Stomach (tissue), 9 donors: ENCODE measurements around the gene FSTL4. TPM values are rescaled to one million over a fixed set of nuclear protein-coding genes. Genes with fewer than 3 reads are reported as not detected.
A peak's percentile ranks its signal among the peaks of the same experiment; 100 is the strongest.

Source experiments
- DNase-seq, 2 donors: peaks; one replicate each; pipeline versions ENCODE4 v3.0.0 to v3.0.0-alpha.2; 2013 to 2019
- H3K27ac ChIP-seq, 5 donors: fragments of 200-600 bp in 4 of 5; sonication (generic) in 4 of 5; one replicate each; pipeline ENCODE4 v1.5.1; 2013 to 2019; ENCODE audit warnings: mild to moderate bottlenecking in 1 of 5, moderate library complexity in 1 of 5
- H3K27me3 ChIP-seq, 3 donors: fragments of 200-600 bp; sonication (generic); one replicate each; pipeline ENCODE4 v1.5.1; 2017 to 2019; ENCODE audit warnings: mixed run types in 1 of 3
- H3K36me3 ChIP-seq, 4 donors: fragments of 200-600 bp; sonication (generic); 1 replicate in 3 of 4; 2 replicates in 1 of 4; pipeline ENCODE4 v1.5.1; 2016 to 2019
- H3K4me1 ChIP-seq, 4 donors: fragments of 200-600 bp; sonication (generic); one replicate each; pipeline ENCODE4 v1.5.1; 2016 to 2019
- H3K4me3 ChIP-seq, 4 donors: fragments of 200-600 bp; sonication (generic) in 3 of 4; one replicate each; pipeline ENCODE4 v1.5.1; 2016 to 2019; ENCODE audit warnings: mild to moderate bottlenecking in 1 of 4
- H3K9me3 ChIP-seq, 4 donors: fragments of 200-600 bp; sonication (generic); one replicate each; pipeline ENCODE4 v1.5.1; 2016 to 2019
- CTCF ChIP-seq, 7 experiments: fragments of 450-650 bp in 4 of 7; fragments of 200-600 bp in 3 of 7; sonication (generic) in 3 of 7; IDR thresholded peaks; one replicate each; pipeline ENCODE4 v1.5.1; 2016 to 2019; ENCODE audit warnings: antibody characterized with exemption in 7 of 7, control low read depth in 2 of 7, mild to moderate bottlenecking in 1 of 7
- EP300 ChIP-seq: sonication (generic); formaldehyde crosslinking; IDR thresholded peaks from one replicate; pipeline ENCODE4 v1.6.1; 2017; ENCODE audit warnings: antibody characterized with exemption
- POLR2A ChIP-seq, 4 donors: fragments of 450-650 bp; IDR thresholded peaks; one replicate each; pipeline ENCODE4 v1.6.1; 2016; ENCODE audit warnings: antibody characterized with exemption in 4 of 4, control low read depth in 2 of 4, mild to moderate bottlenecking in 1 of 4, moderate library complexity in 1 of 4
- POLR2AphosphoS5 ChIP-seq, 3 donors: sonication (generic); formaldehyde crosslinking; IDR thresholded peaks; one replicate each; pipeline ENCODE4 v1.6.1; 2016; ENCODE audit warnings: antibody characterized with exemption in 3 of 3
- WGBS, 5 donors: extraction: QIAGEN DNeasy Blood & Tissue Kit in 3 of 5; methylation state at CpG; one replicate each; pipeline versions ENCODE4 v1.1.5 to v1.1.7; 2013 to 2018; 5-methylcytosine and 5-hydroxymethylcytosine counted together
- intact Hi-C: fragments of 100-400 bp; cut with DNase I; formaldehyde crosslinking; loops from one replicate; pipeline ENCODE4 v1.15.1; 2023; ENCODE audit warnings: low total_unique reads
- polyA plus RNA-seq, 3 donors: library from polyadenylated mRNA; stranded (reverse); fragments of 200-250 nt; gene quantifications; one replicate each; pipeline ENCODE4 v1.2.3, GENCODE V29; 2013
- total RNA-seq, 5 donors: library from RNA; depleted of rRNA; stranded (reverse); fragments of >200 nt; gene quantifications; one replicate each; pipeline versions ENCODE4 v1.1.0 to v1.2.3, GENCODE V29; 2014 to 2016
- donor health status: healthy with polysubstance abuse.
- donor health status: Bipolar disorder and iron deficiency.
- donor health status: healthy.

Gene FSTL4
- total and polyA plus RNA-seq, 8 donors, result 0.37 to 0.55 TPM; not detected in 6

GRCh38 chr5:133595465-133595864, 16.9 kb downstream of the FSTL4 start:
- Histone ChIP-seq H3K4me3 (no peak overlapping the region), H3K27me3 (peaks cover 0 to 18% (median 0%) of the 10 kb centered on the region in 3 donors), H3K27ac (no peak overlapping the region), H3K4me1 (no peaks in the 10 kb centered on the region), H3K36me3 (no peaks in the 10 kb centered on the region), H3K9me3 (no peaks in the 10 kb centered on the region)
- DNase-seq, result no peak
- no peak for TF ChIP-seq POLR2AphosphoS5 (IDR thresholded peaks at IDR 0.05)
- TF ChIP-seq POLR2A (IDR thresholded peaks at IDR 0.05), result no peak
- TF ChIP-seq CTCF (IDR thresholded peaks at IDR 0.05), result no peak
- no peak for TF ChIP-seq EP300
- intact Hi-C loops, result no loop called here
- 73 to 88% (median 79%) methylated on average over 5 of the region's 5 CpGs for WGBS, 5 donors

- 60 to 100% (median 83%) methylated on average over 1 of the region's 1 CpG for WGBS, 5 donors
- Histone ChIP-seq H3K27ac (no peak overlapping the region), H3K36me3 (no peaks in the 10 kb centered on the region), H3K9me3 (no peaks in the 10 kb centered on the region), H3K4me3 (no peak overlapping the region), H3K27me3 (peaks cover 0 to 7% (median 0%) of the 10 kb centered on the region in 3 donors), H3K4me1 (no peaks in the 10 kb centered on the region)
- no peak for TF ChIP-seq POLR2AphosphoS5 (IDR thresholded peaks at IDR 0.05)
- TF ChIP-seq POLR2A (IDR thresholded peaks at IDR 0.05), result no peak
- no peak for TF ChIP-seq EP300
- TF ChIP-seq CTCF (IDR thresholded peaks at IDR 0.05), result no peak
- no peak for DNase-seq
- intact Hi-C loops, result no loop called here
Measured at GRCh38 chr5:133589286-133589685, 23.1 kb downstream of the FSTL4 start.

GRCh38 chr5:133582971-133583370, 29.4 kb downstream of the FSTL4 start:
- H3K36me3 ChIP-seq, result no peaks in the 10 kb centered on the region
- H3K4me3 ChIP-seq, result no peak overlapping the region
- WGBS, 5 donors, result 41 to 92% (median 83%) methylated on average over 4 to 7 of the region's 7 CpGs
- DNase-seq, result peak in 1 of 2 donors; percentile 6
- H3K27me3 ChIP-seq, result peaks cover 0 to 24% (median 4%) of the 10 kb centered on the region in 3 donors
- H3K27ac ChIP-seq, result no peak overlapping the region
- H3K9me3 ChIP-seq, result no peaks in the 10 kb centered on the region
- intact Hi-C loops, result no loop called here
- no peaks in the 10 kb centered on the region for H3K4me1 ChIP-seq
- TF ChIP-seq POLR2AphosphoS5 (IDR thresholded peaks at IDR 0.05) (no peak), EP300 (no peak), POLR2A (IDR thresholded peaks at IDR 0.05) (no peak), CTCF (IDR thresholded peaks at IDR 0.05) (no peak)

GRCh38 chr5:133581918-133582317, 30.4 kb downstream of the FSTL4 start:
- intact Hi-C loops, result no loop called here
- no peaks in the 10 kb centered on the region for H3K36me3 ChIP-seq
- peaks cover 0 to 24% (median 4%) of the 10 kb centered on the region in 3 donors for H3K27me3 ChIP-seq
- H3K4me3 ChIP-seq, result no peak overlapping the region
- H3K9me3 ChIP-seq, result no peaks in the 10 kb centered on the region
- H3K27ac ChIP-seq, result no peak overlapping the region
- no peak for DNase-seq
- H3K4me1 ChIP-seq, result no peaks in the 10 kb centered on the region
- WGBS, 5 donors, result 57 to 85% (median 80%) methylated on average over 5 of the region's 5 CpGs
- TF ChIP-seq EP300 (no peak), POLR2A (IDR thresholded peaks at IDR 0.05) (no peak), CTCF (IDR thresholded peaks at IDR 0.05) (no peak), POLR2AphosphoS5 (IDR thresholded peaks at IDR 0.05) (no peak)
